HEK293 (cell line): Measurements from ENCODE around the gene TMEM145.
A peak's percentile ranks its signal among the peaks of the same experiment; 100 is the strongest.

Source experiments
- CTCF ChIA-PET: fragments of 350-600 bp; formaldehyde crosslinking; extraction: SDS; loops from one replicate; lab custom pipeline; 2021; ENCODE audit warnings: antibody characterized with exemption; lab: Yijun Ruan, JAX
- POLR2A ChIA-PET: fragments of 300-600 bp; formaldehyde crosslinking; extraction: SDS; loops from one replicate; lab custom pipeline; 2020; ENCODE audit warnings: antibody characterized with exemption, inconsistent platforms; lab: Yijun Ruan, JAX
- H3K27ac ChIP-seq: fragments of 200-500 bp; sonication (Bioruptor generic); 2 replicates; pipeline ENCODE4 v1.5.1; 2014; ENCODE audit warnings: low read depth, low read length, control low read depth, inconsistent platforms; ENCODE audit errors: extremely low read depth
- H3K36me3 ChIP-seq, 2 experiments: fragments of 200-500 bp in 1 of 2; sonication (Bioruptor generic) in 1 of 2; 1 replicate in 1 of 2; 2 replicates in 1 of 2; pipeline ENCODE4 v1.5.1; 2014 to 2017; ENCODE audit warnings: inconsistent platforms in 2 of 2, low read length in 2 of 2; ENCODE audit not compliant: control insufficient read depth in 2 of 2, insufficient read depth in 1 of 2
- H3K4me1 ChIP-seq: fragments of 200-500 bp; sonication (Bioruptor generic); 2 replicates; pipeline ENCODE4 v1.5.1; 2014; ENCODE audit warnings: mild to moderate bottlenecking, low read length, inconsistent platforms; ENCODE audit not compliant: control insufficient read depth, insufficient read depth
- H3K4me3 ChIP-seq: 2 replicates; pipeline ENCODE4 v1.5.1; 2011; ENCODE audit warnings: low read depth, mild to moderate bottlenecking, control low read depth, low read length, moderate library complexity
- H3K9me3 ChIP-seq: fragments of 200-500 bp; sonication (Bioruptor generic); 2 replicates; pipeline ENCODE4 v1.5.1; 2014; ENCODE audit warnings: low read depth, low read length, inconsistent platforms; ENCODE audit not compliant: control insufficient read depth, insufficient read depth
- GLIS1 ChIP-seq: fragments of 450-650 bp; formaldehyde crosslinking; IDR thresholded peaks from 2 replicates; pipeline ENCODE4 v1.5.1; 2016; ENCODE audit warnings: missing biosample characterization, missing genetic modification characterization
- HOXA7 ChIP-seq: sonication (generic); formaldehyde crosslinking; IDR thresholded peaks from 2 replicates; pipeline ENCODE4 v1.8.1; 2022; ENCODE audit warnings: missing genetic modification reagents, borderline replicate concordance
- PRDM6 ChIP-seq: fragments of 450-650 bp; formaldehyde crosslinking; IDR thresholded peaks from 2 replicates; pipeline ENCODE4 v1.5.1; 2017; ENCODE audit warnings: missing biosample characterization, missing genetic modification characterization
- RBAK ChIP-seq: fragments of 450-650 bp; formaldehyde crosslinking; IDR thresholded peaks from 2 replicates; pipeline ENCODE4 v1.5.1; 2016; ENCODE audit warnings: missing biosample characterization, missing genetic modification characterization
- SALL2 ChIP-seq: fragments of 450-650 bp; formaldehyde crosslinking; IDR thresholded peaks from 2 replicates; pipeline ENCODE4 v1.5.0; 2017; ENCODE audit warnings: missing biosample characterization, mild to moderate bottlenecking, missing genetic modification characterization, borderline replicate concordance
- ZBTB1 ChIP-seq: fragments of 450-650 bp; formaldehyde crosslinking; IDR thresholded peaks from 2 replicates; pipeline ENCODE4 v1.5.1; 2016; ENCODE audit warnings: missing biosample characterization, missing genetic modification characterization
- ZBTB6 ChIP-seq: fragments of 450-650 bp; formaldehyde crosslinking; IDR thresholded peaks from 2 replicates; pipeline ENCODE4 v1.5.1; 2017; ENCODE audit warnings: missing biosample characterization, missing genetic modification characterization
- ZBTB8A ChIP-seq: fragments of 450-650 bp; formaldehyde crosslinking; IDR thresholded peaks from 2 replicates; pipeline ENCODE4 v1.5.1; 2016; ENCODE audit warnings: missing biosample characterization, missing genetic modification characterization
- ZFP3 ChIP-seq: fragments of 450-650 bp; formaldehyde crosslinking; IDR thresholded peaks from 2 replicates; pipeline ENCODE4 v1.5.1; 2016; ENCODE audit warnings: low read depth, missing biosample characterization, missing genetic modification characterization
- ZFP41 ChIP-seq: fragments of 450-650 bp; formaldehyde crosslinking; IDR thresholded peaks from 2 replicates; pipeline ENCODE4 v1.5.1; 2016; ENCODE audit warnings: missing biosample characterization, missing genetic modification characterization, borderline replicate concordance
- ZNF112 ChIP-seq: fragments of 450-650 bp; formaldehyde crosslinking; IDR thresholded peaks from 2 replicates; pipeline ENCODE4 v1.5.0; 2017; ENCODE audit warnings: missing biosample characterization, missing genetic modification characterization
- ZNF121 ChIP-seq: fragments of 450-650 bp; formaldehyde crosslinking; IDR thresholded peaks from 2 replicates; pipeline ENCODE4 v1.5.1; 2016; ENCODE audit warnings: missing biosample characterization, missing genetic modification characterization
- ZNF169 ChIP-seq: fragments of 450-650 bp; formaldehyde crosslinking; IDR thresholded peaks from 2 replicates; pipeline ENCODE4 v1.5.1; 2016; ENCODE audit warnings: missing biosample characterization, missing genetic modification characterization
- ZNF211 ChIP-seq: fragments of 450-650 bp; formaldehyde crosslinking; IDR thresholded peaks from 2 replicates; pipeline ENCODE4 v1.5.1; 2016; ENCODE audit warnings: low read depth, missing biosample characterization, missing genetic modification characterization
- ZNF239 ChIP-seq: fragments of 450-650 bp; formaldehyde crosslinking; IDR thresholded peaks from 2 replicates; pipeline ENCODE4 v1.5.1; 2016; ENCODE audit warnings: missing biosample characterization, missing genetic modification characterization
- ZNF311 ChIP-seq: fragments of 450-650 bp; formaldehyde crosslinking; IDR thresholded peaks from 2 replicates; pipeline ENCODE4 v1.5.1; 2017; ENCODE audit warnings: missing biosample characterization, missing genetic modification characterization, borderline replicate concordance
- ZNF423 ChIP-seq: fragments of 450-650 bp; formaldehyde crosslinking; IDR thresholded peaks from 2 replicates; pipeline ENCODE4 v1.5.1; 2016; ENCODE audit warnings: missing biosample characterization, missing genetic modification characterization
- ZNF530 ChIP-seq: fragments of 450-650 bp; formaldehyde crosslinking; IDR thresholded peaks from 2 replicates; pipeline ENCODE4 v1.5.1; 2016; ENCODE audit warnings: low read depth, missing biosample characterization, missing genetic modification characterization
- ZNF585B ChIP-seq: fragments of 450-650 bp; formaldehyde crosslinking; IDR thresholded peaks from 2 replicates; pipeline ENCODE4 v1.5.1; 2016; ENCODE audit warnings: missing biosample characterization, missing genetic modification characterization
- ZNF624 ChIP-seq: fragments of 450-650 bp; formaldehyde crosslinking; IDR thresholded peaks from 2 replicates; pipeline ENCODE4 v1.5.1; 2017; ENCODE audit warnings: missing biosample characterization, missing genetic modification characterization
- ZNF670 ChIP-seq: fragments of 450-650 bp; formaldehyde crosslinking; IDR thresholded peaks from 2 replicates; pipeline ENCODE4 v1.5.1; 2016; ENCODE audit warnings: missing biosample characterization, missing genetic modification characterization, low read depth
- ZNF777 ChIP-seq: fragments of 450-650 bp; formaldehyde crosslinking; IDR thresholded peaks from 2 replicates; pipeline ENCODE4 v1.5.1; 2017; ENCODE audit warnings: missing biosample characterization, missing genetic modification characterization, borderline replicate concordance
- ZNF792 ChIP-seq: fragments of 450-650 bp; formaldehyde crosslinking; IDR thresholded peaks from 2 replicates; pipeline ENCODE4 v1.5.1; 2016; ENCODE audit warnings: missing biosample characterization, missing genetic modification characterization
- TF ChIP-seq, protein P1 (sequence below): fragments of 450-650 bp; formaldehyde crosslinking; IDR thresholded peaks from 2 replicates; pipeline ENCODE4 v1.5.1; 2017; ENCODE audit warnings: missing biosample characterization, missing genetic modification characterization
- TF ChIP-seq, protein P2 (sequence below): fragments of 450-650 bp; formaldehyde crosslinking; IDR thresholded peaks from 2 replicates; pipeline ENCODE4 v1.5.1; 2016; ENCODE audit warnings: missing biosample characterization, missing genetic modification characterization

TMEM145 gene

DNA sequence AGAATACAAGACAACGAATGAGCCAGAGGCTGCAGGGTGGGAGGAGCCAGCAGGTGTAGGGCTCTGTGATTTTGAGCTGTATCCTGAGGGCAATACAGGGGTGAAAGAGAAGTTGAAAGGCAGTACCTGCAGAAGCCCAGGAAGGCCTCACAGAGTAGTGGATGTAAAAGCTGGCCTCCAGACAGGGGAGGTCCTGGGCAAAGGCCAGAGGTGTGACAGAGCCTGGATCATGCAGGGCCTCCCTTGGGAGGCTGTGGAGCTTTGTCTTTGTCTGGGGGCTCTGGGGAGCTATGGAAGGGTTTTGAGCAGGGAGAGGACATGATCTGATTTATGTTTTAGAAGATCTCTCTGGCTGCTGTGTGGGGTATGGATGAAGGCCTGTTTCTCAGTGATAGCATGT lies 15.0 kb downstream of the TMEM145 start:
- ChIA-PET CTCF (interaction anchor here (0.6 to 1.8 kb wide), 5 partner anchors 25 to 200 kb away, joined by 3 to 7 read pairs (median 4); partner anchors contain the start of genes CEACAM1, PAFAH1B3 and POU2F2), POLR2A (interaction anchor here (0.5 to 1.5 kb wide), 4 partner anchors 14 to 46 kb away, joined by 3 to 7 read pairs (median 3); partner anchors contain the start of gene PAFAH1B3)

DNA sequence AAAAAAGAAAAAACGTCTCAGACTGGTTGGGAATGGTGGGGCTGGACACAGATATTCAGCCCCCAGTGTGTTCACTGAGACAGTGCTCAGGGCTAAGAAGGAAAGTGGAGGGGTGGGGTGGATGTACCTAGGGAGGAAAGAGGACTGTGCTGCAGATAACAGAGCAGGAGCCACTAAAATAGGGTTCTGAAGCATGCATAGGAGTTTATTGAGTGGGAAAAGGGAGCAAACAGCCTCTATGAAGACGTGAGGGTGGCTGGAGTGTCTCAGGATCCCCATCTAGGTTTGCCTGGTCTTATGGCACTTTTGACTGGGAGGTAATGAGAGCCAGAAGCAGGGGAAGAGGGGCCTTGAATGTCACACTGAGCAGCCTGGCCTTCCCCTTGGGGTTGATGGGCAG lies 15.7 kb downstream of the TMEM145 start:
- Histone ChIP-seq H3K36me3 (peaks cover 5 to 12% of the 10 kb centered on the region in 2 experiments; a peak in 2 of 3 replicates), H3K27ac (peak overlapping the region; percentile 26; the same call in 1 of the 2 replicates), H3K9me3 (no peaks in the 10 kb centered on the region), H3K4me1 (peaks cover 43% of the 10 kb centered on the region)
- CTCF ChIA-PET = interaction anchor here (0.9 to 1.8 kb wide), 3 partner anchors 71 to 196 kb away, joined by 4 to 7 read pairs (median 4); partner anchors contain the start of gene POU2F2
- POLR2A ChIA-PET = no interaction called here
- TF ChIP-seq SALL2 (tag by site-specific recombination) (no peak), ZNF169 (tag by site-specific recombination) (no peak), ZNF211 (tag by site-specific recombination) (0 out of 2 replicates have a peak, but pooled peaks have one; percentile 8), ZFP3 (peak; percentile 98)
- TF ChIP-seq, all 188 proteins: peak for 2
- H3K4me3 ChIP-seq = no peak overlapping the region

More for the DNA sequence above, 15.0 kb downstream of the TMEM145 start:
- Histone ChIP-seq H3K27ac (0 out of 2 replicates have a peak overlapping the region, but pooled peaks have one; percentile 26), H3K4me3 (no peak overlapping the region), H3K9me3 (no peaks in the 10 kb centered on the region), H3K4me1 (peaks cover 43% of the 10 kb centered on the region), H3K36me3 (peaks cover 0 to 4% of the 10 kb centered on the region in 2 experiments; a peak in 2 of 3 replicates)
- TF ChIP-seq GLIS1 = peak; percentile 11; the same call in 1 of the 2 replicates
- TF ChIP-seq ZNF585B (tag by site-specific recombination) = no peak
- no peak for TF ChIP-seq PRDM6 (tag by site-specific recombination)
- no peak for TF ChIP-seq ZBTB8A (tag by site-specific recombination)
- TF ChIP-seq ZNF423 = no peak
- TF ChIP-seq ZNF112 (tag by site-specific recombination) = no peak

GRCh38 chr19:42330241-42330711 lies 17.2 kb downstream of the TMEM145 start:
- H3K4me3 ChIP-seq = no peak overlapping the region
- peaks cover 14 to 21% of the 10 kb centered on the region in 2 experiments for H3K36me3 ChIP-seq
- peak overlapping the region; percentile 53; the same call in 1 of the 2 replicates for H3K27ac ChIP-seq
- H3K9me3 ChIP-seq = no peaks in the 10 kb centered on the region
- POLR2A ChIA-PET = interaction anchor here (0.7 to 2.0 kb wide), 2 partner anchors 67 to 103 kb away, joined by 3 to 6 read pairs; no protein-coding TSS in a partner anchor
- CTCF ChIA-PET = interaction anchor here (0.6 to 2.6 kb wide), 10 partner anchors 8 to 222 kb away, joined by 3 to 12 read pairs (median 4); no protein-coding TSS in a partner anchor
- peaks cover 40% of the 10 kb centered on the region for H3K4me1 ChIP-seq
- no peak for TF ChIP-seq ZNF239
- TF ChIP-seq ZNF670 (tag by site-specific recombination) = no peak
- no peak for TF ChIP-seq ZFP41 (tag by site-specific recombination)
- TF ChIP-seq ZNF121 (tag by site-specific recombination) = no peak
- TF ChIP-seq RBAK (tag by site-specific recombination) = no peak
- no peak for TF ChIP-seq ZBTB6 (tag by site-specific recombination)
- TF ChIP-seq ZBTB1 = no peak
- TF ChIP-seq, protein P1, sequence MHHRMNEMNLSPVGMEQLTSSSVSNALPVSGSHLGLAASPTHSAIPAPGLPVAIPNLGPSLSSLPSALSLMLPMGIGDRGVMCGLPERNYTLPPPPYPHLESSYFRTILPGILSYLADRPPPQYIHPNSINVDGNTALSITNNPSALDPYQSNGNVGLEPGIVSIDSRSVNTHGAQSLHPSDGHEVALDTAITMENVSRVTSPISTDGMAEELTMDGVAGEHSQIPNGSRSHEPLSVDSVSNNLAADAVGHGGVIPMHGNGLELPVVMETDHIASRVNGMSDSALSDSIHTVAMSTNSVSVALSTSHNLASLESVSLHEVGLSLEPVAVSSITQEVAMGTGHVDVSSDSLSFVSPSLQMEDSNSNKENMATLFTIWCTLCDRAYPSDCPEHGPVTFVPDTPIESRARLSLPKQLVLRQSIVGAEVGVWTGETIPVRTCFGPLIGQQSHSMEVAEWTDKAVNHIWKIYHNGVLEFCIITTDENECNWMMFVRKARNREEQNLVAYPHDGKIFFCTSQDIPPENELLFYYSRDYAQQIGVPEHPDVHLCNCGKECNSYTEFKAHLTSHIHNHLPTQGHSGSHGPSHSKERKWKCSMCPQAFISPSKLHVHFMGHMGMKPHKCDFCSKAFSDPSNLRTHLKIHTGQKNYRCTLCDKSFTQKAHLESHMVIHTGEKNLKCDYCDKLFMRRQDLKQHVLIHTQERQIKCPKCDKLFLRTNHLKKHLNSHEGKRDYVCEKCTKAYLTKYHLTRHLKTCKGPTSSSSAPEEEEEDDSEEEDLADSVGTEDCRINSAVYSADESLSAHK = no peak
- no peak for TF ChIP-seq ZNF624 (tag by site-specific recombination)
- no peak for TF ChIP-seq HOXA7 (CRISPR knock-in tag)
- no peak for TF ChIP-seq ZNF530
- TF ChIP-seq, protein P2, sequence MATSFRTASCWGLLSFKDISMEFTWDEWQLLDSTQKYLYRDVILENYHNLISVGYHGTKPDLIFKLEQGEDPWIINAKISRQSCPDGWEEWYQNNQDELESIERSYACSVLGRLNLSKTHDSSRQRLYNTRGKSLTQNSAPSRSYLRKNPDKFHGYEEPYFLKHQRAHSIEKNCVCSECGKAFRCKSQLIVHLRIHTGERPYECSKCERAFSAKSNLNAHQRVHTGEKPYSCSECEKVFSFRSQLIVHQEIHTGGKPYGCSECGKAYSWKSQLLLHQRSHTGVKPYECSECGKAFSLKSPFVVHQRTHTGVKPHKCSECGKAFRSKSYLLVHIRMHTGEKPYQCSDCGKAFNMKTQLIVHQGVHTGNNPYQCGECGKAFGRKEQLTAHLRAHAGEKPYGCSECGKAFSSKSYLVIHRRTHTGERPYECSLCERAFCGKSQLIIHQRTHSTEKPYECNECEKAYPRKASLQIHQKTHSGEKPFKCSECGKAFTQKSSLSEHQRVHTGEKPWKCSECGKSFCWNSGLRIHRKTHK (tag by site-specific recombination) = no peak
- no peak for TF ChIP-seq ZNF311 (tag by site-specific recombination)
- no peak for TF ChIP-seq ZNF792 (tag by site-specific recombination)
- TF ChIP-seq ZNF777 (tag by site-specific recombination) = no peak
- TF ChIP-seq GLIS1 = peak; percentile 51
